Omental fat pad (tissue), 4 donors: ENCODE results near the gene GSE1. TPM values are rescaled to one million over a fixed set of nuclear protein-coding genes. Genes with fewer than 3 reads are reported as not detected.

Experiments
- ATAC-seq: fragments of 150-250 bp; one replicate; pipeline ENCODE4 v1.9.1; 2016; ENCODE audit warnings: mild to moderate bottlenecking, moderate library complexity; ENCODE audit not compliant: low FRiP score
- DNase-seq: peaks from one replicate; pipeline ENCODE4 v3.0.0-alpha.2; 2019; ENCODE audit warnings: low spot score
- small RNA-seq: library from RNA; depleted of rRNA; stranded (forward); fragments of <200 nt; gene quantifications from one replicate; pipeline ENCODE3, GENCODE V24; 2016
- total RNA-seq, 4 donors: library from RNA; depleted of rRNA; stranded (reverse); fragments of >200 nt; gene quantifications; one replicate each; pipeline ENCODE4 v1.1.0, GENCODE V29; 2016
- TF ChIP-seq, protein P1 (sequence below), 3 donors: fragments of 450-650 bp; IDR thresholded peaks; one replicate each; pipeline ENCODE4 v1.5.1; 2016 to 2017; ENCODE audit warnings: antibody characterized with exemption in 3 of 3, mild to moderate bottlenecking in 3 of 3, moderate library complexity in 2 of 3

Gene GSE1
- total RNA-seq, 4 donors from 2014 or later = 50.9 to 181 (median 90.9) TPM

GRCh38 chr16:85718682-85719081 is 105.6 kb downstream of the GSE1 start:
- DNase-seq (no peak), ATAC-seq (no peak)
- TF ChIP-seq, protein P1, sequence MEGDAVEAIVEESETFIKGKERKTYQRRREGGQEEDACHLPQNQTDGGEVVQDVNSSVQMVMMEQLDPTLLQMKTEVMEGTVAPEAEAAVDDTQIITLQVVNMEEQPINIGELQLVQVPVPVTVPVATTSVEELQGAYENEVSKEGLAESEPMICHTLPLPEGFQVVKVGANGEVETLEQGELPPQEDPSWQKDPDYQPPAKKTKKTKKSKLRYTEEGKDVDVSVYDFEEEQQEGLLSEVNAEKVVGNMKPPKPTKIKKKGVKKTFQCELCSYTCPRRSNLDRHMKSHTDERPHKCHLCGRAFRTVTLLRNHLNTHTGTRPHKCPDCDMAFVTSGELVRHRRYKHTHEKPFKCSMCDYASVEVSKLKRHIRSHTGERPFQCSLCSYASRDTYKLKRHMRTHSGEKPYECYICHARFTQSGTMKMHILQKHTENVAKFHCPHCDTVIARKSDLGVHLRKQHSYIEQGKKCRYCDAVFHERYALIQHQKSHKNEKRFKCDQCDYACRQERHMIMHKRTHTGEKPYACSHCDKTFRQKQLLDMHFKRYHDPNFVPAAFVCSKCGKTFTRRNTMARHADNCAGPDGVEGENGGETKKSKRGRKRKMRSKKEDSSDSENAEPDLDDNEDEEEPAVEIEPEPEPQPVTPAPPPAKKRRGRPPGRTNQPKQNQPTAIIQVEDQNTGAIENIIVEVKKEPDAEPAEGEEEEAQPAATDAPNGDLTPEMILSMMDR (IDR thresholded peaks at IDR 0.05) = no peak

DNA sequence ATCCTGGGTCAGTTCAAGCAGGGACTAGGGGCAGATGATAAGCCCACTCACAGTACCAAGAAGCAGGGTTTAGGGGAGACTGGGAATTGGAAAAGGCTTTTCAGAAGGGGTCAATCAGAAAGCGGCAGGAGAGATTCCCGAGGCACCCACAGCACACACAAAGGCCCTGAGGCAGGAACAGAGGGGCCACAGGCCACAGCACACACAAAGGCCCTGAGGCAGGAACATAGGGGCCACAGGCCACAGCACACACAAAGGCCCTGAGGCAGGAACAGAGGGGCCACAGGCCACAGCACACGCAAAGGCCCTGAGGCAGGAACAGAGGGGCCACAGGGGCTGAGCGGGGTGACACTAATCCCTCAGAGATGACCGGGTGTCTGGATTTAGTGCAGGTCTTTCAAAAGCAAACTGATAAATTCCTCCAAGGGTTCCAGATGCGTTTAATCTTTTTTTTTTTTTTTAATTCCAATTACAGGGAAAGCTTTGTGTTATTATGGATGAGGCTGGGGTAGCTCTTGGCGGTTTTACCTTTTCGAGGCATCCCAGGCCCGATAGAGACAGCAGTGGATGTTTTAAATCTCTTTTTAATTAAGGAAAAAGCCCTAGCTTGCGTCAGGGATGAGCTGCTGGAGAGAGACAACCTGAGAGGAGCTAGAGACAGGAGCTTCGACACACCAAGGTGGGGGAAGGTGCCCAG is 106.6 kb downstream of the GSE1 start:
- no peak for DNase-seq
- TF ChIP-seq, protein P1 (IDR thresholded peaks at IDR 0.05) = no peak
- ATAC-seq = no peak

DNA sequence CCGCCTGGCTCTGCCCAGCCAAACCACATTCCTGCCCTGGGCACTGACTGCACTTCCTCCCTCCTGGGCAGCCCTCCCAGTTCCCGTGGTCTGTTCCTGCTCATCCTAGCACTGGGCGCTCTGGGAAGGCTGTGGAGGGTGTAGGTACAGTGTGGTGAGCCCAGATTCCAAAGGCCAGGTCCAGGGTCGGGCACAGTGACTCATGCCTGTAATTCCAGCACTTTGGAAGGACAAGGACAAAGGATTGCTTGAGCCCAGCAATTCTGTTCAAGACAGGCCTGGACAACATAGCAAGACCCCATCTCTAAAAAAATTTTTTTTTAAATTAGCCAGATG is 107.1 kb downstream of the GSE1 start:
- no peak for DNase-seq
- TF ChIP-seq, protein P1 (IDR thresholded peaks at IDR 0.05) = no peak
- ATAC-seq = no peak

- DNase-seq = no peak
- TF ChIP-seq, protein P1 (IDR thresholded peaks at IDR 0.05) = no peak
- ATAC-seq = no peak
Measured at GRCh38 chr16:85722128-85722893, 109.2 kb downstream of the GSE1 start.

DNA sequence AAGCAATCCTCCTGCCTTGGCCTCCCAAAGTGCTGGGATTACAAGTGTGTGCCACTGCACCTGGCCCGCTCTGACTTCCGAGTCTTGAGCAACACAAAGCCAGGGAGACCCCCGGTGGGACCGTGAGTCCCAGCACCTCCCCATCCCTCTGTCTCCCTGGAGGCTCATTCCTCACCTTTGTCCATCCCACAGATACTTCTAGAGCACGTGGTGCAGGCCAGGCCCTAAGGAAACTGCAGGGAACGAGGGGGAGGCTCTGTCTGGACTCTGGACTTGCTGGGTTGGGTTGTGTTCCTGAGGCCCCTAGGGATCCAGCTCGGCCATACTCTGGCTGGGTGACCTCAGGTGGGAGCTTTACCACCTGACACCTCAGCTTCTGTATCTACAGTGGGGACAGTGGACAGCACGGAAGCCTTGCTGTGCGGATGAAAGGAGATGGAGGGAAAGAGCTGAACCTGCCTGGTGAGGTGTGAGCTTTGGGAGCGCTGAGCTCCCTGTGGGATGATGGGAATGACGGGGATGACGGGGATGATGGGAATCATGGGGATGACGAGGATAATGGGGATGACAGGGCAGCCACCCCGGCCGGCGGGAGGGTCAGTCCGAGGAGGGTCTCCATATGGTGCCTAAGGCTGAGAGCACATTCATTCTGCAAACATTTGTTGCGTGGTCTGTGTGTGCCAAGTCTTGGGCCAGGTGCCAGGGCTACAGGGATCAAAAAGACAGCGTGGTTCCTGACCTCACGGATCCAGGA is 111.2 kb downstream of the GSE1 start:
- TF ChIP-seq, protein P1 (IDR thresholded peaks at IDR 0.05) = no peak
- ATAC-seq (no peak), DNase-seq (no peak)

DNA sequence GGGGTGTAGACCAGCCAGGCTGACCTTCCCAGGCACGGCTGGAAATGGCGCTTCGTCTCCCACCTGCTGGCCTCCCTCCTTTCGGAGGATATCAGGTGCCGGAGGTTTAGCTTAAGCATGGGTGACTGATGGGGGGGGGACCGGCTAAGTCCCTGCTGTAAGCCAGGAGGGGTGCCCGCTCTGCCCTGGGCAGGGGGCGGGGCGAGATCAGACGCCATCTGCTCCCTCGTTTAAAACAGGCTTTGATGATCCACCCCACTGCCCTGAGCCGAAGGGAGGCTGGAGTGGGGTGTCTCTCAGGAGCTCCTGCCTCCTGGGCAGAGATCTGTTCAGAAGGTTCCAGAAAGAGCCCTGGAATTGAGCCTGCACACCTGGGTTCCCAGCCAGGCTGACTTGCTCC is 111.8 kb downstream of the GSE1 start:
- TF ChIP-seq, protein P1 (IDR thresholded peaks at IDR 0.05) = no peak
- no peak for DNase-seq
- ATAC-seq = no peak

Small RNA genes within 50 kb of the gene (small RNA-seq; reads per million reads assigned to genes)
- not detected for gene RN7SL381P

Other genes with a start within 250 kb of the GSE1 start
- under 1 TPM in 2 of 4 donors, not detected in 2; 0.25 to 0.72 TPM for gene GINS2, start 75.6 kb downstream of the GSE1 start, total RNA-seq
- gene C16orf74, start 137.8 kb downstream of the GSE1 start, total RNA-seq = 1 to 10 TPM; 1.1 to 3.5 (median 2.8) TPM
- gene EMC8, start 186.2 kb downstream of the GSE1 start, total RNA-seq = 10 to 100 TPM; 22.2 to 39.0 (median 27.3) TPM
- gene COX4I1, start 186.4 kb downstream of the GSE1 start, total RNA-seq = 100 to 1,000 TPM; 379 to 637 (median 462) TPM